Neuronal stem cell (in vitro differentiated cells): ENCODE results near the gene OR5AU1.

Experiments
- DNase-seq: peaks from one replicate; pipeline ENCODE4 v3.0.0-alpha.2; 2013; ENCODE audit warnings: low spot score
- H2AFZ ChIP-seq: one replicate; pipeline ENCODE4 v1.6.1; 2013; ENCODE audit warnings: mild to moderate bottlenecking, low read length, inconsistent platforms
- H2AK5ac ChIP-seq: 2 replicates; pipeline ENCODE4 v1.6.1; 2013; ENCODE audit warnings: low read depth, mild to moderate bottlenecking, inconsistent platforms, low read length, moderate library complexity, mixed read lengths
- H2BK120ac ChIP-seq: 2 replicates; pipeline ENCODE4 v1.6.1; 2013; ENCODE audit warnings: low read depth, mild to moderate bottlenecking, inconsistent platforms, low read length, moderate library complexity, mixed read lengths
- H2BK12ac ChIP-seq: one replicate; pipeline ENCODE4 v1.6.1; 2013; ENCODE audit warnings: low read length, inconsistent platforms
- H2BK15ac ChIP-seq: 2 replicates; pipeline ENCODE4 v1.6.1; 2013; ENCODE audit warnings: mild to moderate bottlenecking, low read length, inconsistent platforms, mixed read lengths
- H2BK5ac ChIP-seq: one replicate; pipeline ENCODE4 v1.6.1; 2013; ENCODE audit warnings: inconsistent platforms, mild to moderate bottlenecking, low read length, moderate library complexity
- H3K14ac ChIP-seq: one replicate; pipeline ENCODE4 v1.6.1; 2013; ENCODE audit warnings: low read length, inconsistent platforms
- H3K18ac ChIP-seq: 2 replicates; pipeline ENCODE4 v1.6.1; 2013; ENCODE audit warnings: low read length, inconsistent platforms
- H3K23ac ChIP-seq: 2 replicates; pipeline ENCODE4 v1.6.1; 2013; ENCODE audit warnings: low read depth, mild to moderate bottlenecking, mixed read lengths, low read length, inconsistent platforms; ENCODE audit not compliant: poor library complexity
- H3K27ac ChIP-seq: replicated peaks from 3 replicates; pipeline ENCODE4 v1.5.1; 2013; ENCODE audit warnings: low read length, inconsistent platforms
- H3K27me3 ChIP-seq, 3 experiments: 2 replicates each; pipeline ENCODE4 v1.6.1; 2013; ENCODE audit warnings: low read length in 3 of 3, mild to moderate bottlenecking in 2 of 3, inconsistent platforms in 1 of 3, low read depth in 1 of 3, mixed read lengths in 1 of 3, moderate library complexity in 1 of 3; ENCODE audit not compliant: control insufficient read depth in 3 of 3, insufficient read depth in 3 of 3
- H3K36me3 ChIP-seq, 2 donors: replicated peaks in 1 of 2; 2 replicates each; pipeline ENCODE4 v1.6.1; 2013; ENCODE audit warnings: low read length in 2 of 2; ENCODE audit not compliant: control insufficient read depth in 2 of 2, insufficient read depth in 2 of 2
- H3K4ac ChIP-seq: 2 replicates; pipeline ENCODE4 v1.6.1; 2013; ENCODE audit warnings: inconsistent platforms, mild to moderate bottlenecking, low read length, moderate library complexity
- H3K4me1 ChIP-seq, 2 donors: 1 replicate in 1 of 2; 2 replicates in 1 of 2; pipeline ENCODE4 v1.6.1; 2013; ENCODE audit warnings: low read length in 2 of 2, low read depth in 1 of 2; ENCODE audit not compliant: control insufficient read depth in 2 of 2, insufficient read depth in 1 of 2
- H3K4me2 ChIP-seq: one replicate; pipeline ENCODE4 v1.6.1; 2013; ENCODE audit warnings: mild to moderate bottlenecking, low read length, inconsistent platforms; ENCODE audit not compliant: insufficient read depth, poor library complexity, severe bottlenecking
- H3K4me3 ChIP-seq, 2 donors: 2 replicates each; pipeline ENCODE4 v1.5.1; 2013; ENCODE audit warnings: low read length in 2 of 2, mild to moderate bottlenecking in 2 of 2, inconsistent platforms in 1 of 2, moderate library complexity in 1 of 2
- H3K79me1 ChIP-seq: one replicate; pipeline ENCODE4 v1.6.1; 2013; ENCODE audit warnings: low read depth, mild to moderate bottlenecking, inconsistent platforms, low read length, moderate library complexity
- H3K9ac ChIP-seq: one replicate; pipeline ENCODE4 v1.6.1; 2013; ENCODE audit warnings: mild to moderate bottlenecking, low read depth, low read length, inconsistent platforms; ENCODE audit not compliant: poor library complexity
- H3K9me3 ChIP-seq, 2 donors: replicated peaks in 1 of 2; 2 replicates each; pipeline versions ENCODE3 to v1.6.1; 2013; ENCODE audit warnings: low read length in 2 of 2, mild to moderate bottlenecking in 2 of 2, inconsistent platforms in 1 of 2, low read depth in 1 of 2, mixed read lengths in 1 of 2, moderate library complexity in 1 of 2; ENCODE audit not compliant: control insufficient read depth in 2 of 2, insufficient read depth in 1 of 2
- H4K8ac ChIP-seq: one replicate; pipeline ENCODE4 v1.6.1; 2013; ENCODE audit warnings: low read depth, mild to moderate bottlenecking, inconsistent platforms, low read length, moderate library complexity
- H4K91ac ChIP-seq: one replicate; pipeline ENCODE4 v1.6.1; 2013; ENCODE audit warnings: low read length, low read depth, mild to moderate bottlenecking, inconsistent platforms; ENCODE audit not compliant: poor library complexity
- WGBS, 2 donors: extraction: QIAGEN DNeasy Blood & Tissue Kit; methylation state at CpG; one replicate each; pipeline ENCODE4 v1.1.7; 2013; ENCODE audit warnings: missing lambda C conversion rate in 2 of 2, mixed read lengths in 1 of 2; ENCODE audit not compliant: insufficient read length in 2 of 2, insufficient replicate concordance in 1 of 2; ENCODE audit errors: extremely low coverage in 2 of 2; 5-methylcytosine and 5-hydroxymethylcytosine counted together

The OR5AU1 gene

DNA sequence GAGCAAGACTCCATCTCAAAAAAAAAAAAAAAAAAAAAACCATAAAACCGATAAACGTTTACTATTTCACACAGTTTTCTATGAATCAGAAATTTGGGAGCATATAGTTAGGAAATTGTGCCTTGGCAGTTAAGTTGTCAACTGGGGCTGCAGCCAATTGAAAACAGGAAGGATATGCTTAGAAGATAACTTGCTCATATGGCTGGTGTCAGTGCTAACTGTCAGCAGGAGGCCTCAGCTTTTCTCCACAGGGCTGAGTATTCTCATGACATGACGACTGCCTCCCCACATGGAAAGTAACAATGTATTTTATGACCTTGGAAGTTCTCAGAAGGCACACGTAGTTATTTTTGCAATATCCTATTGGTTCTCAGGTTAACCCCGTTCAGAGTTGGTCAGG, 29.6 kb upstream of the OR5AU1 start:
- H3K9ac ChIP-seq: no peak overlapping the region
- H3K79me1 ChIP-seq: no peaks in the 10 kb centered on the region
- no peaks in the 10 kb centered on the region for H3K4me1 ChIP-seq
- no peak overlapping the region for H4K91ac ChIP-seq
- H2BK120ac ChIP-seq: no peak overlapping the region
- no peak overlapping the region for H3K4me3 ChIP-seq
- no peak overlapping the region for H3K18ac ChIP-seq
- H3K14ac ChIP-seq: no peak overlapping the region
- no peak overlapping the region for H3K27ac ChIP-seq
- H3K4me2 ChIP-seq: no peak overlapping the region
- no peaks in the 10 kb centered on the region for H3K27me3 ChIP-seq
- WGBS, 2 donors: no CpG with 5 or more reads among the region's 5 CpGs
- no peak overlapping the region for H3K4ac ChIP-seq
- H2AFZ ChIP-seq: no peak overlapping the region
- H2BK12ac ChIP-seq: no peak overlapping the region
- no peak overlapping the region for H2AK5ac ChIP-seq
- DNase-seq: no peak
- peaks cover 0 to 2% of the 10 kb centered on the region in 2 donors for H3K9me3 ChIP-seq
- H2BK15ac ChIP-seq: no peak overlapping the region
- no peak overlapping the region for H2BK5ac ChIP-seq
- no peaks in the 10 kb centered on the region for H3K36me3 ChIP-seq
- H4K8ac ChIP-seq: no peak overlapping the region
- H3K23ac ChIP-seq: no peak overlapping the region

DNA sequence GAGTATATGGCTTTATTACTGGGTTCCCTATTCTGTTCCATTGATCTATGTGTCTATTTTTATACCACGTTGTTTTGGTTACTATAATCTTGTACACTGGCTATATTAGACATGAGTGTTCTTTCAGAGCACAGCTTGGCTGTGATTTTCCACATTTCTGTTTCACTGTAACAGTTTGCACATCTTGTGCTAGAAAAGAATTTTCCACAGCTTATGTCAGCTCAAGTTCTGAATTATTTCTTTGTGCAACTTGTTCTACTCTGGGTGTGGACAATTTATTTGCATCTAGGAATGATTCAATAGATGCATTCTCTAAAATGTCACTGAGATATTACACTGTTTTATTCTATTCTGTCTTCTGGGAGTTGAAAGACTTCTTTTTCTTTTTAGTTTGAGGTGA, 28.4 kb upstream of the OR5AU1 start:
- H2AFZ ChIP-seq: no peak overlapping the region
- no peak overlapping the region for H2BK120ac ChIP-seq
- H4K91ac ChIP-seq: no peak overlapping the region
- H3K18ac ChIP-seq: no peak overlapping the region
- H2AK5ac ChIP-seq: no peak overlapping the region
- H3K14ac ChIP-seq: no peak overlapping the region
- H3K27me3 ChIP-seq: no peaks in the 10 kb centered on the region
- H3K79me1 ChIP-seq: no peaks in the 10 kb centered on the region
- no peaks in the 10 kb centered on the region for H3K4me1 ChIP-seq
- H3K4me3 ChIP-seq: no peak overlapping the region
- no peak overlapping the region for H4K8ac ChIP-seq
- H3K23ac ChIP-seq: no peak overlapping the region
- no CpG with 5 or more reads among the region's 1 CpG for WGBS, 2 donors
- H3K4me2 ChIP-seq: no peak overlapping the region
- no peak overlapping the region for H3K4ac ChIP-seq
- H3K36me3 ChIP-seq: no peaks in the 10 kb centered on the region
- H2BK12ac ChIP-seq: no peak overlapping the region
- no peak overlapping the region for H2BK15ac ChIP-seq
- H3K27ac ChIP-seq: no peak overlapping the region
- no peak overlapping the region for H3K9ac ChIP-seq
- peaks cover 0 to 2% of the 10 kb centered on the region in 2 donors for H3K9me3 ChIP-seq
- no peak for DNase-seq
- H2BK5ac ChIP-seq: no peak overlapping the region

DNA sequence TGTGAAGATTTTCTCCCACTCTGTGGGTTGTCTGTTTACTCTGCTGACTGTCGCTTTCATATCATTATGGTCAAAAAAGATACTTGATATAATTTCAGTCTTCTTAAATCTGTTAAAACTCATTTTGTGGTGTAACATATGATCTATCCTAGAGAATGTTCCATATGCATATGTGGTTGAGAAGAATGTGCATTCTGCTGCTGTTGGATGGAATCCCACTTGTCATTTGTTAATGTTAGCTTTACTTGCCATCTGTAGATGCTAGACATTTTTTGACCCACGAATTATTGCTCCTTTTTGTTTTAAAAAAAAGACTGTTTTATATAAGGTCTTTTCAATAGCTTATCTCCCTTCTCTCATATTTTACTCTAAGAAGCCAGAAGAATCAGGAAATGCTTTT, 26.3 kb upstream of the OR5AU1 start:
- Histone ChIP-seq H3K4me1 (no peaks in the 10 kb centered on the region), H3K4me3 (no peak overlapping the region), H3K23ac (no peak overlapping the region), H3K18ac (no peak overlapping the region), H3K4me2 (no peak overlapping the region), H2BK12ac (no peak overlapping the region), H2BK5ac (no peak overlapping the region), H3K9ac (no peak overlapping the region), H3K4ac (no peak overlapping the region), H3K14ac (no peak overlapping the region), H2AK5ac (no peak overlapping the region), H3K27me3 (no peaks in the 10 kb centered on the region), H2BK120ac (no peak overlapping the region), H3K27ac (no peak overlapping the region), H2BK15ac (no peak overlapping the region), H3K9me3 (no peaks in the 10 kb centered on the region), H3K36me3 (no peaks in the 10 kb centered on the region), H2AFZ (no peak overlapping the region), H3K79me1 (no peaks in the 10 kb centered on the region), H4K91ac (no peak overlapping the region), H4K8ac (no peak overlapping the region)
- WGBS, 2 donors: no CpG with 5 or more reads among the region's 2 CpGs
- DNase-seq: no peak

DNA sequence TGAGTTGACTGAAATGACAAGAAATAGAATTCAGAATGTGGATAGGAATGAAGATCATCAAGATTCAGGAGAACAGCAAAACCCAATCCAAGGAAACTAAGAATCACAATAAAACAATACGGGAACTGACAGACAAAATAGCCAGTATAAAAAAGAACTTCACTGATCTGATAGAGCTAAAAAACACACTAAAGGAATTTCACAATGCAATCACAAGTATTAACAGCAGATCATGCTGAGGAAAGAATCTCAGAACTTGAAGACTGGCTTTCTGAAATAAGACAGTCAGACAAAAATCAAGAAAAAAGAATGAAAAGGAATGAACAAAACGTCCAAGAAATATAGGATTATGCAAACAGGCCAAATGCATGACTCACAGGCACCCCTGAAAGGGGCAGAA, 15.3 kb upstream of the OR5AU1 start:
- H2BK15ac ChIP-seq: no peak overlapping the region
- H3K27ac ChIP-seq: no peak overlapping the region
- no peak overlapping the region for H3K4me3 ChIP-seq
- H3K9me3 ChIP-seq: no peaks in the 10 kb centered on the region
- no peak overlapping the region for H3K18ac ChIP-seq
- H3K14ac ChIP-seq: no peak overlapping the region
- no peak overlapping the region for H4K8ac ChIP-seq
- no peak overlapping the region for H3K9ac ChIP-seq
- no peak overlapping the region for H2BK12ac ChIP-seq
- H3K4me2 ChIP-seq: no peak overlapping the region
- DNase-seq: no peak
- H2AFZ ChIP-seq: no peak overlapping the region
- H4K91ac ChIP-seq: no peak overlapping the region
- H2BK5ac ChIP-seq: no peak overlapping the region
- no peak overlapping the region for H2BK120ac ChIP-seq
- no peak overlapping the region for H2AK5ac ChIP-seq
- H3K79me1 ChIP-seq: no peaks in the 10 kb centered on the region
- peaks cover 0 to 3% (median 0%) of the 10 kb centered on the region in 3 experiments for H3K27me3 ChIP-seq
- no peaks in the 10 kb centered on the region for H3K4me1 ChIP-seq
- no CpG with 5 or more reads among the region's 2 CpGs for whole genome bisulfite sequencing, 2 donors
- H3K4ac ChIP-seq: no peak overlapping the region
- no peaks in the 10 kb centered on the region for H3K36me3 ChIP-seq
- no peak overlapping the region for H3K23ac ChIP-seq
